HG02885 (cell line): ENCODE results near the gene PRDM16.

Experiments
- ATAC-seq: cut with Tn5 transposase; IDR thresholded peaks from one replicate; pipeline ENCODE4 v1.9.1; 2021; ENCODE audit warnings: mild to moderate bottlenecking; ENCODE audit not compliant: unreplicated experiment, poor library complexity

Gene PRDM16

GRCh38 chr1:3169665-3170356, 100.8 kb downstream of the PRDM16 start:
- ATAC-seq, result no peak

- ATAC-seq, result no peak
Measured at GRCh38 chr1:3170561-3171453, 101.8 kb downstream of the PRDM16 start.

- ATAC-seq, result no peak
Measured at GRCh38 chr1:3171761-3172160, 102.8 kb downstream of the PRDM16 start.

GRCh38 chr1:3172431-3173380, 103.7 kb downstream of the PRDM16 start:
- ATAC-seq, result no peak

- no peak for ATAC-seq
Measured at GRCh38 chr1:3173381-3173980, 104.5 kb downstream of the PRDM16 start.

GRCh38 chr1:3174487-3175247, 105.7 kb downstream of the PRDM16 start:
- no peak for ATAC-seq

GRCh38 chr1:3175486-3175885, 106.5 kb downstream of the PRDM16 start:
- no peak for ATAC-seq

- no peak for ATAC-seq
Measured at GRCh38 chr1:3176028-3176427, 107.0 kb downstream of the PRDM16 start.

- no peak for ATAC-seq
Measured at GRCh38 chr1:3176820-3177219, 107.8 kb downstream of the PRDM16 start.

GRCh38 chr1:3178279-3178678, 109.3 kb downstream of the PRDM16 start:
- no peak for ATAC-seq

GRCh38 chr1:3179471-3179870, 110.5 kb downstream of the PRDM16 start:
- no peak for ATAC-seq

GRCh38 chr1:3180915-3181314, 111.9 kb downstream of the PRDM16 start:
- no peak for ATAC-seq

- ATAC-seq, result no peak
Measured at GRCh38 chr1:3181956-3182355, 113.0 kb downstream of the PRDM16 start.

- ATAC-seq, result no peak
Measured at GRCh38 chr1:3183411-3183810, 114.4 kb downstream of the PRDM16 start.

GRCh38 chr1:3183813-3184212, 114.8 kb downstream of the PRDM16 start:
- ATAC-seq, result no peak

- ATAC-seq, result no peak
Measured at GRCh38 chr1:3184666-3185065, 115.7 kb downstream of the PRDM16 start.

GRCh38 chr1:3185896-3186525, 117.0 kb downstream of the PRDM16 start:
- no peak for ATAC-seq

GRCh38 chr1:3186526-3186921, 117.5 kb downstream of the PRDM16 start:
- ATAC-seq, result no peak
